ENCODE data around the gene SEC22C.

- TF ChIP-seq CTCF (IDR thresholded peaks at IDR 0.05), result no peak
- no peak for TF ChIP-seq POLR2A (IDR thresholded peaks at IDR 0.05)
Observed at GRCh38 chr3:42507252-42507651, 74.5 kb downstream of the SEC22C start.
